Activated CD4-positive, alpha-beta T cell treated with anti-CD3 and anti-CD28 coated beads, Interleukin-2, amount 10 ng/mL, durations not matched to agents 7 days and 5 days (primary cell): ENCODE data around the gene ANKFN1. TPM values are rescaled to one million over a fixed set of nuclear protein-coding genes. Genes with fewer than 3 reads are reported as not detected.
"Not testable (repeated sequence)": the region's sequence is repeated elsewhere in the genome, so short reads cannot be mapped to it uniquely, and the experiment has no call there.

ENCODE experiments used
- CTCF ChIA-PET: fragments of 350-600 bp; sonication (Branson Sonifier 250); formaldehyde crosslinking; loops from one replicate; lab custom pipeline; 2021; ENCODE audit warnings: antibody characterized with exemption; lab: Charles Lee
- POLR2A ChIA-PET: fragments of 350-600 bp; sonication (Branson Sonifier 250); formaldehyde crosslinking; loops from one replicate; lab custom pipeline; 2021; ENCODE audit warnings: antibody characterized with exemption; lab: Charles Lee
- DNase-seq: peaks from one replicate; pipeline ENCODE4 v3.0.0-alpha.2; 2020
- H3K27ac Mint-ChIP-seq: one replicate; pipeline ENCODE4 v1.8.0; 2021; ENCODE audit warnings: mild to moderate bottlenecking, moderate library complexity, mixed read lengths
- H3K27me3 Mint-ChIP-seq: one replicate; pipeline ENCODE4 v1.8.0; 2021; ENCODE audit warnings: mixed read lengths
- H3K36me3 Mint-ChIP-seq: one replicate; pipeline ENCODE4 v1.8.0; 2021; ENCODE audit warnings: low read depth, mixed read lengths
- H3K4me1 Mint-ChIP-seq: one replicate; pipeline ENCODE4 v1.8.0; 2021; ENCODE audit warnings: mixed read lengths
- H3K4me3 Mint-ChIP-seq: one replicate; pipeline ENCODE4 v1.8.0; 2021; ENCODE audit warnings: mild to moderate bottlenecking, moderate library complexity, mixed read lengths
- H3K9me3 Mint-ChIP-seq: one replicate; pipeline ENCODE4 v1.8.0; 2021; ENCODE audit warnings: mixed read lengths
- total RNA-seq, 2 experiments: library from RNA; stranded (reverse); gene quantifications; one replicate each; pipeline ENCODE4 v1.2.3, GENCODE V29; 2021

Gene ANKFN1
- total RNA-seq, 2 experiments from 2014 or later: not detected

DNA sequence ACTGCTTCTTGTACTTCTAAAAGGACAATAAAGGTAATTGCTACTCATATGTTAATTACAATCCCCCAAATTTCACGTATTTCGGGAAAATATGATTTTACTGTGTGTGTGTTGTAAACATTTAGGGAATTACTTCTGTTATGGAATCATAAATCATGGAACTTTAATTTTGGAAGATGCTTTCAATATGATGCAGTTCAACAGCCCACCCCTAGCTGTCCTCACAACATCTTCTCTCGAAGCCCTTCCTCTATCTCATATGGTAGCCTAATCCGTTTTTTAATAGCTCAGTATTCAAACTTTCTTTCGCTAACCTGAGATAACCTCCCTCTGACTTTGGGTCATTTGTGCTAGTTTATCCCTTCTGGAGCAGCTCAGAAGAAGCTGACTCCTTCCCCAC, 78.4 kb downstream of the ANKFN1 start:
- CTCF ChIA-PET: no interaction called here
- Mint-ChIP-seq H3K9me3 (no peaks in the 10 kb centered on the region), H3K27me3 (peaks cover 8% of the 10 kb centered on the region), H3K36me3 (no peaks in the 10 kb centered on the region), H3K4me3 (no peak overlapping the region), H3K27ac (no peak overlapping the region), H3K4me1 (peaks cover 5% of the 10 kb centered on the region)
- DNase-seq: no peak
- POLR2A ChIA-PET: no interaction called here

DNA sequence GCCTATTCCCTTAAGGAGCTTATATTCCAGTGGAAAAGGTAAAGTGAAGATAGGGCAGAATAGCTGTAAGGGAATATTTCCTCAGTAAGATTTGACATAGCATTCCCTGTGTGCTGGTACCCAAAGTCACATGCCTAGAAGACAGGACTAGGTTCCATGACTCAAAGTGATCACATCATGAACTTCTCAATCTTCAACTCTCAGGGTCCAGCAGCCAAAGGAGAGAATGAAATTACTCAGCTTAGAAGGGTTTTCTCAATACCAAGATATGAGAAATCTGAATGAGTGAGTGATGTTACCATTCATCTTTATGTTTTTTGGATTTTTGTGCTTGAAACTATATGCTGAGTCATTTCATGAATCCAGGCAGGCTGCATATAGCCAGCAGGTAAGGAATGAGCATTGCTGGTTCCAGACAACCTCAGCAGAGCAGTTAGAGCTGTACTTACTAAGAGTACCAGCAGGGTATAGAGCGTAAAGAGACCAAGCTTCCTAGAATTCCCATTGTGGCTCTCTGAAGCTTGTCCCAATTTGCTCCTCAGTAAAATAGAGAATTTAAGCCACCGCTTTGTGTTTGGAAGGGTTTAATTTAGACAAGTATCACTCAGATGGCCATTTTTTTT, 91.1 kb downstream of the ANKFN1 start:
- Mint-ChIP-seq H3K36me3 (no peaks in the 10 kb centered on the region), H3K9me3 (no peaks in the 10 kb centered on the region), H3K4me1 (no peaks in the 10 kb centered on the region), H3K27me3 (peaks cover 2% of the 10 kb centered on the region), H3K27ac (no peak overlapping the region), H3K4me3 (no peak overlapping the region)
- DNase-seq: no peak
- ChIA-PET CTCF (no interaction called here), POLR2A (no interaction called here)

- DNase-seq: no peak
- POLR2A ChIA-PET: no interaction called here
- Mint-ChIP-seq H3K27ac (no peak overlapping the region), H3K27me3 (peaks cover 2% of the 10 kb centered on the region), H3K4me3 (no peak overlapping the region), H3K36me3 (no peaks in the 10 kb centered on the region), H3K9me3 (no peaks in the 10 kb centered on the region), H3K4me1 (no peaks in the 10 kb centered on the region)
- CTCF ChIA-PET: no interaction called here
Observed at GRCh38 chr17:56247816-56248215, 94.5 kb downstream of the ANKFN1 start.

GRCh38 chr17:56257075-56257474, 103.8 kb downstream of the ANKFN1 start:
- Mint-ChIP-seq H3K9me3 (no peaks in the 10 kb centered on the region), H3K4me1 (no peaks in the 10 kb centered on the region), H3K36me3 (no peaks in the 10 kb centered on the region), H3K27me3 (peaks cover 2% of the 10 kb centered on the region), H3K27ac (no peak overlapping the region), H3K4me3 (no peak overlapping the region)
- CTCF ChIA-PET: no interaction called here
- POLR2A ChIA-PET: interaction anchor here (0.6 kb wide), 1 partner anchor 211 kb away, joined by 3 read pairs; no protein-coding TSS in a partner anchor
- DNase-seq: no peak

DNA sequence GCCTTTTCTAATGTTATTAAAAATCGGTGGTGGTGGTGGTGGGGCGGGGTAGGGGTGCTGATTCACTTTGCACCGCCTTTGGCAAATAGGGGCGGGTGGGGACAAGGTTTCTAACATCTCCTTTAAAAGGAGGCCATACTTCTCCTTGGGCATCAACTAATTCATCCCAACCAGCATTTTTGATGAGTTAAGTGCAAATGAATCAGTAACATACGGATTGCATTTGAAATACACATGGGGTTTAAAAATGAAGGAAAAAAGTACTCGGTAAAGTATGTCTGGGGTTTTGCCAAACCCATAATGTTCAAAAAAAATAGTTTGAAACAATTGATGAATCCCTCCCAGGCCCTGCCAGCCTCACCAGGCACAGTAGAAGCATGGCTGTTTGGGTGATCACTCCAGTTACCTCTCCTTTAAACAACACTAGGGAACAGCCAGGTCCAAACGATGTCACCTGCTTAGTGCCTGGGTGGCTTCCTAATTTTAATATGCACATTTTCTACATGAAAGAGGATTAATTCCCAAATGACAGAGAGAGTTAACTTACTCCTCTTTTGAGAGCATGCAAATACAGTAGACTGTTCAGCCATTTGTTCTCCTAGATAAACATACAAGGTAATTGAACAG, 107.2 kb downstream of the ANKFN1 start:
- H3K9me3 Mint-ChIP-seq: no peaks in the 10 kb centered on the region
- no peak overlapping the region for H3K27ac Mint-ChIP-seq
- H3K27me3 Mint-ChIP-seq: peaks cover 4% of the 10 kb centered on the region
- H3K36me3 Mint-ChIP-seq: no peaks in the 10 kb centered on the region
- ChIA-PET CTCF (no interaction called here), POLR2A (no interaction called here)
- no peaks in the 10 kb centered on the region for H3K4me1 Mint-ChIP-seq
- H3K4me3 Mint-ChIP-seq: no peak overlapping the region
- no peak for DNase-seq

- Mint-ChIP-seq H3K9me3 (no peaks in the 10 kb centered on the region), H3K36me3 (no peaks in the 10 kb centered on the region)
- CTCF ChIA-PET: no interaction called here
Observed at GRCh38 chr17:56262803-56263202, 109.5 kb downstream of the ANKFN1 start.

DNA sequence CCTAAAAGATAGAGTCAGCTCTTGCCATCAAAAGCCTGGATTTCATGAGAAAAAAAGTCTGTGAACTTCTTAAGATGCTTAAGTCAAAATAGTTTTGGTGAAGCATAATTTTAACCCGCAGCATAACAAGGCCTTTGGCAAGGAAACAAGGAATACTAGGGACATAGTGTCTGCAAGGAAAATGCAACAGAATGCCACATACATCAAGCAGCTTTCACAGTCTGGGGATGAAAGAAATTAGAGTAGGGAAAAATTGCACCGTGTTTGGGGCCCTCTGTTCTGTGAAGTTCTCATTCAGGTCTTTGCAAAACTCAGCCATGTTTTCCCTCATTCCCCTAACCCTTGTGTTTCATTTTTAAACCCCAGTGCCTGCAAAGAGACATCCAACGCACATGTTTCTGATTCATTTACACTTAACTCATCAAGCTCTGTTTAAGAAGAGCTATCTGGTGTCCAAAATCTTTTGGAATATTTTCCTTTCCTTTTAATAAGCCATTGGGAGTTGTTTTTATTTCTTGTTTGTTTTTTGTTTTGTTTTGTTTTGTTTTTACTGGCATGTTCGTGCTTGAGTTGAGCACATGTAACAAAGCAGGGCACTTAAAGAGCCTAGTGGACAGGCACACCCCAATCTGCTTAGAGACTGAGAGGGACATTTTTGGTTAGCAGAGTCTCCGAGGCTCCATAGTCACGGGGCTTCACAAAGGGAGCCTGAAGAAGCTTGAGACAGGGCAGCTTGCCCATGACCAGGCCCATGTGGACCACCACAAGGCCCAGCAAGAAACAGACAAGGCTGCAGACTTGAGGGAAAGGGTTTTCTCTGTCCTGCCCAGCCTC, 116.5 kb downstream of the ANKFN1 start:
- Mint-ChIP-seq H3K9me3 (no peaks in the 10 kb centered on the region), H3K4me3 (no peak overlapping the region), H3K4me1 (no peaks in the 10 kb centered on the region), H3K36me3 (no peaks in the 10 kb centered on the region), H3K27ac (no peak overlapping the region), H3K27me3 (peaks cover 2% of the 10 kb centered on the region)
- ChIA-PET POLR2A (no interaction called here), CTCF (interaction anchor here (1.1 to 1.3 kb wide), 2 partner anchors 10 to 21 kb away, joined by 3 to 4 read pairs; no protein-coding TSS in a partner anchor)
- no peak for DNase-seq

More at GRCh38 chr17:56262803-56263202, 109.5 kb downstream of the ANKFN1 start:
- Mint-ChIP-seq H3K4me3 (no peak overlapping the region), H3K27ac (no peak overlapping the region), H3K27me3 (peaks cover 4% of the 10 kb centered on the region), H3K4me1 (no peaks in the 10 kb centered on the region)
- POLR2A ChIA-PET: no interaction called here
- no peak for DNase-seq

GRCh38 chr17:56274491-56274890, 121.2 kb downstream of the ANKFN1 start:
- CTCF ChIA-PET: no interaction called here
- H3K9me3 Mint-ChIP-seq: no peaks in the 10 kb centered on the region
- no peaks in the 10 kb centered on the region for H3K4me1 Mint-ChIP-seq

GRCh38 chr17:56284482-56284881, 131.2 kb downstream of the ANKFN1 start:
- Mint-ChIP-seq H3K9me3 (no peaks in the 10 kb centered on the region), H3K27ac (no peak overlapping the region), H3K4me1 (no peaks in the 10 kb centered on the region), H3K27me3 (peaks cover 2% of the 10 kb centered on the region), H3K4me3 (no peak overlapping the region), H3K36me3 (no peaks in the 10 kb centered on the region)
- ChIA-PET POLR2A (no interaction called here), CTCF (no interaction called here)
- DNase-seq: no peak

More at GRCh38 chr17:56274491-56274890, 121.2 kb downstream of the ANKFN1 start:
- H3K36me3 Mint-ChIP-seq: no peaks in the 10 kb centered on the region
- no peak overlapping the region for H3K27ac Mint-ChIP-seq
- H3K4me3 Mint-ChIP-seq: no peak overlapping the region
- peaks cover 7% of the 10 kb centered on the region for H3K27me3 Mint-ChIP-seq
- POLR2A ChIA-PET: no interaction called here
- DNase-seq: no peak

- H3K4me3 Mint-ChIP-seq, H3K9me3 Mint-ChIP-seq, POLR2A ChIA-PET, H3K27ac Mint-ChIP-seq, H3K27me3 Mint-ChIP-seq, DNase-seq, H3K36me3 Mint-ChIP-seq: not testable (repeated sequence)
- H3K4me1 Mint-ChIP-seq: peaks cover 19% of the 10 kb centered on the region
- CTCF ChIA-PET: interaction anchor here (0.8 kb wide), 1 partner anchor 10 kb away, joined by 3 read pairs; no protein-coding TSS in a partner anchor
Observed at GRCh38 chr17:56288786-56289185, 135.5 kb downstream of the ANKFN1 start.

DNA sequence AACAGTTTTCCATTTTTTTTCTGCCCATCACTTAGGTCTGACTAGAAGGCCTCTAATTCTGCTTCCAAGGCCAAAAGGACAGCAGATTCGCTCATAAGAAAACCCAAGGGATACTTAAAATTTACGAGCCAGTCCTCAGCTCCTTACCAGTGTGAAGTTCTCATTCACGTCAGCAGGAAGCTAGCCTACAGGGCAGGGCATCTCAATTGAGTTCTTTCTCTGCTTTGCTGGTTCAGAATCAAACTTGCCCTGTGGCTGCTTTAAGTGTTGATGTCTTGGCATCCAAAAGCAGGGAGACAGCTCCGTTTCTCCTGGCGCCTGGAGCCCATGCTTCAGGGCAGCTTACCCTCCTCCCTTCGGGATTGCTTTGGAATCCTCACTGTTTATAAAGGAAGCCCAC, 136.0 kb downstream of the ANKFN1 start:
- POLR2A ChIA-PET: no interaction called here

DNA sequence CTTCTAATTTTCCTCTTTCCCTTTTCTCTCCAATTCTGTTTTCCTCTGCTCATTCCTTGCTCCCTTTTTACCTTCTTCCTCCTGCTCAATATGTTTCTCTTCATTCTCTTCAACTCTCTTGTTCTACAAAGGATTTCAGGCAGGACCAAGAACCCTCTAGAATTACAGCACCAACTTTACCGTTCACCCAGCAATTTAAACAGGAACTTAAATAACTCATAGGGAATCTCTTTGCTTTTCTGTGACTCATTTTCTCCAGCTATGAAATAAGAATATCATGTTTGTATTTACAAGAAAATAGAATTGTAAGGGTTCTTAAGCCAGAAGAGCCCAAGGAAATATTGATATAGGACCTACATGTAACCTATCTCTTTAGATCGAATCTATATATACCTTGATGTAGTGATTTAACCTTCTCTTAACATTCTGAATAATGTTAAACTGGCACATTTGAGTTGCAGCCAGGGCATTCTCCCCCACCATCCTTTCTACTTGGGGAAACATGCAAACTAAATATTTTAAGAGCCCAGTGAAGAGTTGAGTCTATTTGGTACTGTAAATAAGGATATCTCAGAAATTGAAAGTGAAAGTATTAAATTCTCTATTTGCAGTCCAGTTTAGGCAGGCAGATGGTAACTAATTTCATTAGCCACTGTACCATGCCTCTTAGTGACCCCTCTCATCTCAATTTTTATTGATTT, 137.0 kb downstream of the ANKFN1 start:
- DNase-seq: no peak
- ChIA-PET CTCF (interaction anchor here (1.3 kb wide), 1 partner anchor 20 kb away, joined by 4 read pairs; no protein-coding TSS in a partner anchor), POLR2A (no interaction called here)
- Mint-ChIP-seq H3K4me3 (peak overlapping the region; percentile 46), H3K27ac (peak overlapping the region; percentile 71), H3K4me1 (peaks cover 19% of the 10 kb centered on the region), H3K9me3 (peaks cover 3% of the 10 kb centered on the region), H3K27me3 (no peaks in the 10 kb centered on the region), H3K36me3 (peaks cover 2% of the 10 kb centered on the region)

More for the DNA sequence above, 136.0 kb downstream of the ANKFN1 start:
- CTCF ChIA-PET: interaction anchor here (0.8 kb wide), 1 partner anchor 9 kb away, joined by 3 read pairs; no protein-coding TSS in a partner anchor
- DNase-seq: no peak
- Mint-ChIP-seq H3K9me3 (peaks cover 3% of the 10 kb centered on the region), H3K36me3 (peaks cover 2% of the 10 kb centered on the region), H3K27ac (no peak overlapping the region), H3K27me3 (no peaks in the 10 kb centered on the region), H3K4me3 (no peak overlapping the region), H3K4me1 (peaks cover 19% of the 10 kb centered on the region)
